HG03520 (cell line): Measurements from ENCODE around the gene ATG14.
A peak's percentile ranks its signal among the peaks of the same experiment; 100 is the strongest.
"Not testable (repeated sequence)": the region's sequence is repeated elsewhere in the genome, so short reads cannot be mapped to it uniquely, and the experiment has no call there.

ENCODE experiments used
- ATAC-seq: cut with Tn5 transposase; IDR thresholded peaks from one replicate; pipeline ENCODE4 v1.9.1; 2021; ENCODE audit warnings: mild to moderate bottlenecking, moderate library complexity; ENCODE audit not compliant: unreplicated experiment

ATG14 gene

DNA sequence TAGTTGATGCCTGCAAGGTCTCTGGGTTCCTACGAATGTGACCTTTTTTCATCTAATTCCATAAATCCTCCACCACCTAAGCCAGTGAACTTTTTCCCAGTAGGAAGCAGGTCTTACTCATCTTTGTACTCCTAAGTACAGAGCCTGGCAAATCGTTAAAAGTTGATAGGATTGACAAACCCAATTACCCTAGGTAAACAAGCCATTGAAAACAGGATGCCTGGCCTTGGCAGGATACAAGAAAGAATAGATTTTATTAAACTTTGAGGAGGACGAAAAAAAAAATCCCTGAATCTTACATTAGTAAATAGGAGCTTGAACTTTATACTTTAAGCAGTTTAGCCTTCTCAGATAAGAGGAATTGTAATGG, 23.2 kb upstream of the ATG14 start:
- ATAC-seq: no peak

- no peak for ATAC-seq
Observed at GRCh38 chr14:55433880-55434804, 22.5 kb upstream of the ATG14 start.

DNA sequence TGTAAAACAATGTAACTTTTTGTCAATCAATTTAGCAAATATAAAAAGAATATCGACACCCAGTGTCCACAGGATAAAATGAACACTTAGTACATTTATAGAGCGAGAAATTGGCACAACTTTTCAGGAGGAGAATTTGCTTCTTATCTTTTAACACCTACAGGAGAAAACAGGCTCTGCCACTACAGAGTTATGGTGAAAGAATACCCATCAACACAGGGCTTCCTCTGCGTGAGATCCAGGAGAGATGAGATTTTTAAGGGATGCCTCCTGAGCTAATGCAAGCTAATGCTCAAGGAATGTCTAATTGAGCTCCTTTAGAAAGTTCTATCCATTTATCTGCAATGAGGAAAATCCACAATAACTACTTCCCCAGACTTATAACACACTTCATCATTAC, 21.0 kb upstream of the ATG14 start:
- ATAC-seq: no peak

GRCh38 chr14:55430024-55430690, 18.5 kb upstream of the ATG14 start:
- ATAC-seq: peak; percentile 71

DNA sequence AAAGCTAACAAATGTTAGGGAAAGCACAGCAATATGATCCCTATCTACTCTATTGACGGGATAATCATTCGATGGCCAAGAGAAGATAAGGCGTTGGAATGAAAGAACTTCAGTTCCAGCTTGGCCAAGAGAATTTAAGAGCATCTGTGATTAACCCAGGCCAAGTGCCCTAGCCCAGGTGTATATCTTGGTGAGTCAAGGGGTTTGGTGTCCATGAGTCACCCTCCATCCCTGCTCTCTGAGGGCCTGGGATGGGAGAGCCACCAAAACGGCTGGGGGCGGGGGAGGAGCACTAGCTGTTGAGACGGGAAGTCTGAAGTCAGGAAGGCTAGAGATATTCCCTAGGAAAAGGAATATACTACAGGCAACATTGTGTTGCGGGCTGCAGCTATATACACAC, 15.8 kb upstream of the ATG14 start:
- no peak for ATAC-seq

GRCh38 chr14:55426891-55427290, 15.3 kb upstream of the ATG14 start:
- no peak for ATAC-seq

- ATAC-seq: no peak
Observed at GRCh38 chr14:55425091-55425490, 13.5 kb upstream of the ATG14 start.

DNA sequence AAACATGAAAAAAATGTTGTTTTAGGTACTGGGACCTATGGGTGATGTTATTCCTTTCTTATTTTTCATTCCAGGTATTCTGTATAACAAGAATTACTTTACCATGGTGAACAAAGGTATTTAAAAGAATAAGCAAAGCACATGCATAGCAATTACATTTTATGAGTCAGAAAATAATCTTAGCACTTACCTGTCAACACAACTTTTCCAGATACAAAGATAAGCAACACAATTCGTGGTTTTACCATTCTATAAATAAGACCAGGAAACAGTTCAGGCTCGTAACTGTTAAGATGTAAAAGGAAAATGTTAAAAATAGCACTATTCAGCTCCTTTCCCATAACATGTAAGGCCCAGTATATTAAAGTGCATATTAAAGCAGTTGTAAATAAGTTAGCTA, 12.3 kb upstream of the ATG14 start:
- ATAC-seq: no peak

DNA sequence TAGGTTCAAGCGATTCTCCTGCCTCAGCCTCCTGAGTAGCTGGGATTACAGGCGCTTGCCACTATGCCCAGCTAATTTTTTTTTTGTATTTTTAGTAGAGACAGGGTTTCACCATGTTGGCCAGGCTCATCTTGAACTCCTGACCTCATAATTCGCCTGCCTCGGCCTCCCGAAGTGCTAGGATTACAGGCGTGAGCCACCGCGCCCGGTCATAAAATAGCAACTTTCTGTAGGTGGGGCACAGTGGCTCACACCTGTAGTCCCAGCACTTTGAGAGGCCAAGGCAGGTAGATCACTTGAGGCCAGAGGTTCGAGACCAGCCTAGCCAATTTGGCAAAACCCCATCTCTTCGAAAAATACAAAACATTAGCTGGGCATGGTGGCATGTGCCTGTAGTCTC, 10.7 kb upstream of the ATG14 start:
- not testable (repeated sequence) for ATAC-seq

DNA sequence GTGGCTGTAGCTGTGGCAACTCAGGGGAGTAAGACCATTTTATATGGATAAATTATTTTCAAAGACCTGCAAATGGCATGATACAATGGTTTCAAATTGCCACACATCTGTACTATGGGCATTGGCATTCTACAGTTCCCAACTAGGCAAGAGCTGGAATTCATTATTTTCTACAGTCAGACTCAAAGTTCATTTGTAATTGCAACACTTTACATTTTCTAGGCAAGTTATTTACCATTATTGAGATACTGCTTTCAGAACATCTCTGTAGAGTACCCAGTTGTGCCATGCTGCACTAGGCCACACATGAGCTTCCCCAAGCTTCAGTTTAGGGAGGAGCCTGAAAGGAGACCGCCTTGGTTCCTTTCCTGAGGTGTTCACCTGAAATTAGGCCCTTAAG, 8.0 kb upstream of the ATG14 start:
- ATAC-seq: no peak

DNA sequence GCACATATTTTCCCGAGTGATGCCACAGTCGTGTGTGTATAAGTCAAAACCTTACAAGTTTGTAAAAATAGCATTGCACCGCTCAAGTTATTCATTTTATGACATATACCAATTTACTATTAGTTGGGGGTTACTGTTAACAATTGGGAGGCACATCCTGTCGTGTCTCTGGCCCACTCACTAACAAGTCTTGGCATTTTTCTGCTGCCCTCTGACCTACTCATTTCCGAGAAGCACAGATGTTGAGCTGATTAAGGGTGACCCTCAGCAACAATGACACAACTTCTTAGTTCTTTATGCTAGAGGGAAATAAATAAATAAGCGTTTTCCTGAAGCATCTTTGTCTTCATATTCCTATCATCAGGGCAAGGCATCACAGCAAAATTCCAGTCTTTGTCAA, 6.8 kb upstream of the ATG14 start:
- no peak for ATAC-seq

GRCh38 chr14:55417955-55418354, 6.3 kb upstream of the ATG14 start:
- no peak for ATAC-seq

DNA sequence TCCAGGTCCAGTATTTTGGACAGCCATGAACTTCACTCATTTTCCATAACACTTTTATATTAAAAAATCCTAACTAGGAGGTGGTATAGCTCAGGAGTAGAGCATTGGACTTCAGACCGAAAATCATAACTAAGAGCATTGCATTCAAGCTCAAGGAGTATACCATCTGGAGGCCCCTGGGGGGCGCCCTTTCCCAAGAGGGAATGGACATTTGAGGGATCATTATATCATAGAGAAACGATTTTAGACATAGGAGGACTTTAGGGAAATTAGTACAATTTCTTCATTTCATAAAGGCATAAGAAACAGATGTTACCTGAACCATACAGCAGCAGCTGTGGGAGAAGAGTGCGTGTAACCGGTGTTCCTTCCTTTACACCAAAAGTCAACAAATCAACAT, 5.2 kb upstream of the ATG14 start:
- ATAC-seq: no peak

DNA sequence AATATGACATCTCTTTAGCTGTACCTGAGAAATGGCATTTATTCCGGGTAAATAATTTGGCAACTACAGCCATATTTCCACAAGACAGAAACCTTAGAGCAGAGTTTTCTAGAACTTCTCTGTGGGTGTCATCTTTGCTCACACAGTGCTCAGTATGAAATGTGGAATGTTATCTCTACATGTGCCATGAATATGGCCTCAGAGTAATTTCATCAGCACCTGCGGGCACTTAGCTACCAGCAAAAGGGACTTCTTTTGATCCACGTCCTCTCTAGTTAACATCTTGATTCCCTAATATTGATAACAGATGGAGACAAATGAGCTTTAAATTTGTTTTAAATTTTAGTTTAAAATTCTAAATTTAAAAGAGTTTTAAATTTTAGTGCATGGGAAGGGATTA, 2.9 kb upstream of the ATG14 start:
- ATAC-seq: no peak

- no peak for ATAC-seq
Observed at GRCh38 chr14:55412676-55413075, 1.0 kb upstream of the ATG14 start.

GRCh38 chr14:55410876-55411275, 754 bp downstream of the ATG14 start:
- ATAC-seq: no peak

DNA sequence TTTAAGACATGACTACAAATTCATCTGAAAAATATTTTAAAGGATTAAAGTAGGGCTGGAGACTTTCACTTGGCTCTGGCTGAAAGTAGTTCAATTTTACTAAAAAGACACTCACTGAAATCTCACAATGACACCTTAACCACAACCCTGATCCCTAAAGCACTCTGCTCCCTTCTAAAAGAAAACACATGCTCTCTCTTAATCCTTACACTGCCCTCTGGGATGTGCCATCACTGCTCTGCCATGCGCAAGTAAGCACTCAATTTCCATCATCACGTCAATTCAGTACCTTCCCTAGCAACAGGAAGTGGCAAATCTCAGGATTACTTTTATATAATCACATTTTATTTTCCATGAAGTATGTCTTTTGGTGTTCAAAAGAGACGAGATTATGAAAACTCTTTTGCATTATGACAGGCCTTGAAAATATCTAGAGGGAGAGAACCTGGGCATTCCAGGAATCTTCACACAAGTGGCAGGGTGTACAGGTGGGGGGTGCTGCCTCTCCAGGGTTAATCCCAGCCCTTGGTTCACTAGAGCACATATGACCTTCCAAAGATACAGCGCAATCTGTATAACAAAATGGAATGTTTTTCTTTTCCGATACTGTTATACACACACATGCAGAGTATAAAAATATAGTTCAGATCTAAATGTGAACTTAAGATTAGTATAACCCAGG, 7.3 kb downstream of the ATG14 start:
- ATAC-seq: no peak

- no peak for ATAC-seq
Observed at GRCh38 chr14:55401751-55402150, 9.9 kb downstream of the ATG14 start.

DNA sequence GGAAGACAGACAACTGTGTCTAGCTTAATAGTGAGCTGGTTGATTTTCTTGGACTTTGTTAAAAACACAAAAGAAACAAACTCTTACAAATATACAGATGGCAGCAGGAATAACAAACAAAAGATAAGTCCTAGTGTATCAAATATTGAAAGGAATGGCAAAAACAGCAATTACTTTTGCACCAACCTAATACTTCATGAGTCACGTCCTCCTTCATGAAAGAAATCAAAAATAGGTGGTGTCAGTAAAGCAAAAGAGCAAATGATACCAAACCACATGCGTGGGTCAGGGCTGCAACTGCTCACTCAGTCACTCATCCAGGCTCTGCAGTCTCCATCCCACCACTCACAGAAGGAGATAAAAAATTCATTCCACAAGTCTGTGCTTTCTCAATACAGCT, 11.8 kb downstream of the ATG14 start:
- no peak for ATAC-seq

GRCh38 chr14:55399183-55399582, 12.4 kb downstream of the ATG14 start:
- ATAC-seq: no peak

GRCh38 chr14:55398679-55399078, 13.0 kb downstream of the ATG14 start:
- no peak for ATAC-seq

- ATAC-seq: no peak
Observed at GRCh38 chr14:55389330-55389729, 22.3 kb downstream of the ATG14 start.
